NCI-H226 (cell line): ENCODE results near the gene TMEM184B.
"Not testable (repeated sequence)": the region's sequence is repeated elsewhere in the genome, so short reads cannot be mapped to it uniquely, and the experiment has no call there.

Experiments
- DNase-seq: peaks from one replicate; pipeline ENCODE4 v3.0.0-alpha.2; 2015

Gene TMEM184B

GRCh38 chr22:38246046-38246658 is 26.7 kb downstream of the TMEM184B start:
- no peak for DNase-seq

DNA sequence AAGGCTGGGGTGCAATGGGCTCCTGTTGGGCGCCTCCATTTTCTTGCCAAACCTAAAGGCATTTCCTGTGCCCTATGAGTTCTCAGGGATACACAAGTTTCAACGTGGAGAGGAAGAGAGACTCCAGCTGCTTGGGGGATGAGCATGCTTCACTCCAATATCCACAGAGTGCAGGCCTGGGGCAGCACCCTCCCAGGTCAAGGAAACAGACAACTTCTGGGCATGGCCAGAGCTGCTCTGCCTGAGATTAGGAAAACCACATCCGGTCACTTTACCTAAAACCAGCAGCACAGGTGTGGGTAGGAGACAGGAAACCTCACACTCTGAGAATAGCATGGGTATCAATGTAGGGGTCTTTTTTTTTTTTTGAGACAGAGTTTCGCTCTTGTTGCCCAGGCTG is 28.7 kb downstream of the TMEM184B start:
- DNase-seq: no peak

DNA sequence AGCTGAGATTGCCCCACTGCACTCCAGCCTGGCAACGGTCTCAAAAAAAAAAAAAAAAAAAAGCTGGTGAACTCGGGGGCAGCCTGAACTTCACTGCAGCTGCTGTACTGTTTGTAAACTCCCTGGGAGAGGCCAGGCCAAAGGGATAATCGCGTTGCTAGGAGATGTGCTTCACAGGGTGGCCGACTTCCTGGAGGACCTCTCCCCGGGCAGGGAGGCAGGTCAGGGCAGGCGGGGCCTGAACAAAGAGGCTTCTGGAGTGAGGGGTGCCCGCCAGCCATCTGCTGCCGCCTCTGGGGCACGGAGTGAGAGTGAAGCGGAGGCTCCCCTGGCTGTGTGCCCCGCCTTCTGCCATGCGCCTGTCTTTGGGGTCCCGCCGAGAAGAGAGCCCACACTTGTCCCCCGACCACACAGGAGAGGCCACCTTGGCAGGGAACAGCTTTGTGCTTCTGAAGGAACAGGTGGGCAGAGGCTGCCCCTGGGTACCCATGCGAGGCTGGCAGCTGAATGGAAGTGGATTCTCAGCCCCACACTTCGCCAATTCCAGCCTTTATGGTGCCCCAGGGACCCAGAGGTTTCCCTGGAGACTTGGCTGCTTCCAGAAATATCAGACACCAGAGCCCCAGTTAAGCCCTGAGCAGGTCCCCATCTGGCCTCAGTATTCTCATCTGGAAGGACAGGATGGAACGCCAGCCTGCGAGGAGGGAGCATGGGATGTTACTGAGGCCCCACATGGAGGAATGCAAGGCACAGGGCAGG is 29.6 kb downstream of the TMEM184B start:
- DNase-seq: no peak

DNA sequence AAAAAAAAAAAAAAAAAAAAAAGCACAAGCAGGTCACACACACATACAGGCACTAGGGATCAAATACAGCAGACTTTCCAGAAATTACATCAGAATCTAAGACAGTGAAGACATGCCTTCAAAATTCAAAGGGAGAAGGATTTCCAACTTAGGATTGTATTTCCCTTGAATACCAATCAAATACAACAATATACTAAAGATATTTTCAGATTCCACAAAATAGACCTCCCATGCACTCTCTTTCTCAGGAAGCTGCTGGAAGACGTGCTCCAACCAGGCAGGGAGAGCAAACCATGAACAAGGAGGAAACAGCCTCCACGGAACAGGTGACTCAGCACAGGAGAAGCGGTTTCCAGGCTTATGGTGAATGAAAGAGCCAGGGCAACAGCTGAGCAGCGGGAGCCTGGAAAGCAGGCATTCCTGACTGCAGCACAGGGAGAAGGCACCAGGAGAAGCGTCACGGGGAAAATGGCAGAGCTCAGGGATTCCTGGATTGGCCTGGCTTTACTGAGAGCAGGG is 32.0 kb downstream of the TMEM184B start:
- DNase-seq: peak; percentile 74

DNA sequence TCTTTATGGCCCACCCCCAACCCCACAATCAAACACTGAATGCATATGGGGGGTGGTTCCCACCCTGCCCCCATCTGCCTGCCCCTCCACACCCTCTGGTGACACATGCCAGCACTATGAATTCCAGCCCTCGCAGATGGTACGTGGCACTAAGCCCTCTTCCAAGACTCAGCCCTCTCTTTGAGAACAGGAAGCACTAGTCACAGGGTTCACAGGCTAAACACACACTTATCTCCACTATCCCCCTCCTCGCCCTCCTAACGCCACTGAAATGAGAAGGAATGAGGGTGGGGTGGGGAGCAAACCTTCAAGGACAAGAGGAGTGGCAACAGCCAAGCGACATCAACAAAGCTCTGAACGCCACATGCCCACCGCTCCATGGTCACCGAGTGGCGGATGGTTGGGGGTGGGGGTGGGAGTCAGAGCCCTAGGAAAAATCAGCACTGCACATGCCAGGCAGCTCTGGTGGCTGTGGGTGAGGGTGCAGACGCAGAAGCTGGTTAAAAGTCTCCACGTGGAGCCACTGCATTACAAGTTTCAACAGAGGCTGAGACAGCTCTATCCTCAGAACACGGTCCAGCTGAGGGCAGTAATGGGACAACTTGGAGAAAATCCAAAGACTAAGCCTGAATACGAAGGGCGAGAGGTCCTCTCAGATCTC is 33.6 kb downstream of the TMEM184B start:
- peak; percentile 62 for DNase-seq

DNA sequence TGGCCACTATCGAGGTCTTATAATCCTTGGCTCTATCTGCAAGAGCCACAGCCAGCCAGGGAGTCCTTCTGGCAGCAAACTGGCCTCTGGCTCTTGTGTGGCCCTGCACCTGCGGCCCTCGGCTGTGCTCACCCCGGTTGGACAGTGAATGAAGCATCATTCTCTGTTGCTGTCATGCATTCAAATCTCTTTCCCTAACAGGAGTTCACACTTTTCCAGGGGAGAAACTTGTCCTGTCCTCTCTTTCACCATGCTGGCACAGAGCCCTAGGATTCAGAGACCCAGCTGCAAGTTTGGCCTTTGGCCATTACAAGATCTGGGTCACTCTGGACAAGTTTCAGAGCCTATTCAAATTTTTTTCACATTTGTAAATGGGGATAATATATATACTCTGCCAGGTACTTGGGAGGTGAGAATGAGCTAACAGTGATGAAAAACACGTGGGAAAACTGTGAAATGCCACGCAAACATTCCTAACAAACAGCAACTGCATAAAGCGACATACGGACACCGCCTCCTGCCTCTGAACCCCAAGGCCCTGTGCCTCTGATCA is 34.2 kb downstream of the TMEM184B start:
- DNase-seq: no peak

DNA sequence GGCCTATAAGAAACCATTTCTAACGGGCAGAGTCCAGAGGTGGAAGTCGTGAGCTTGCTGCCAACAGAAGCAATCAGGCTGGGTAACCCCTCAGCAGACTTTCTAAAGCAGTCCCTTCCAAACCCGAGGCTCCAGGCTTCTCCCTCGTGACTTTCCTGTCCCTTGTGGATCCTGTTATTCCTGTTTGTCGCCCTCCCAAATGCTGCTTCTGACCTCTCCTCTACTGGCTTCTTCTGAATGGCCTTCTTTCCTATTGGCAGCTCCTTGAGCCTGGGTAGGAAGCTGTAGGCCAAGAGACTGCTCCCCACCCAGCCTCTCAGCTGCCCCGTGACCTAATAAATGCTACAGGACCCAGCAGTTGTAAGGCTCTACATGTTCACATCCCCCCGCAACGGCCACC is 36.0 kb downstream of the TMEM184B start:
- DNase-seq: no peak

DNA sequence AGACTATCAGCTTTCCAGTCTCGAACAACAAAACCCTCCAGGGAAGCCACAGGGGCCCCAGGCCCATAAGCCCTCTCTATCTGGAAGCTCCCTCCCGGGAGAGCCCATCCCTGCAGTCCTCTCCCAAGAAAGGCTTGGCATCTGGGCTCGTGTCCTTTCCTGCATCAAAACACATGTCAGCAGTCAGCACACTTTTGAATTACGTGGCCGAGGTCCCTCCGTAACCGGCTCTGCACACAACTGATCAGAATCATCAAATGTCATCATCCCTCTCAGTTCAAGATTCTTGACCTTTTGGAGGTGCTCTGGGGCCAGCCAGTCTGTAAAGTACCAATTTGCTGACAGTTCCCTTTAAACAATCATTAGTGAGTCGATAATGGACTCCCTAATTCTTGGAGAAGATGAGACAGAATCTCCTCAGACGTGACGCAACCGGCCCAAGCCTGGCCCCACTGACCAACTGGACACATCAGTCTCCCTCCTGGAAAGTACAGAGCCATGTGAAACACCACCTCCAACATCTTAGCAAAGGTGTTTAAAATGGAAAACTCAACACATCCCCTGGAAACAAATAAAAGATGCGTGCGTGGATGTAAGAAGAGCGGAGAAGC is 37.5 kb downstream of the TMEM184B start:
- DNase-seq: no peak

- not testable (repeated sequence) for DNase-seq
Observed at GRCh38 chr22:38233856-38234255, 39.0 kb downstream of the TMEM184B start.

- no peak for DNase-seq
Observed at GRCh38 chr22:38233427-38233826, 39.4 kb downstream of the TMEM184B start.

GRCh38 chr22:38232196-38232595 is 40.6 kb downstream of the TMEM184B start:
- no peak for DNase-seq

DNA sequence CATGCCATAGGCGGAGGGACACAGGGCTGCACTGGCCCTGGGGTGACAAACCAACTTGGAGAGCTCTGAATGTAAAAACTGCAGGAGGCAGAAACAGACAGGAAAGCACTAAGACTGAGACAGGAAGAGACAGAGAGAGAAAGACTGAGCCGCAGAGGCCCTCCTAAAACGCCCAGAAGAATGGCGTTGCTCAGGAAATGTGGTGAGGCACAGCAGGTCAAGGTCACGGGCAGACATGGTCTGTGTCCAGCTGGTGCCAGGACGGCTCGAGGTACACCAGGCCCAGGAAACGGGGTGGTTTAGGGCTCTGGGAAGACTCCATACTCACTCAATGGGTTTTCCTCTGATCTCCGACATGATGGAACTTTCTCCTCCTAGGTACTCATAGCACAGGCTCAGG is 41.9 kb downstream of the TMEM184B start:
- no peak for DNase-seq

GRCh38 chr22:38230108-38230825 is 42.5 kb downstream of the TMEM184B start:
- DNase-seq: no peak

DNA sequence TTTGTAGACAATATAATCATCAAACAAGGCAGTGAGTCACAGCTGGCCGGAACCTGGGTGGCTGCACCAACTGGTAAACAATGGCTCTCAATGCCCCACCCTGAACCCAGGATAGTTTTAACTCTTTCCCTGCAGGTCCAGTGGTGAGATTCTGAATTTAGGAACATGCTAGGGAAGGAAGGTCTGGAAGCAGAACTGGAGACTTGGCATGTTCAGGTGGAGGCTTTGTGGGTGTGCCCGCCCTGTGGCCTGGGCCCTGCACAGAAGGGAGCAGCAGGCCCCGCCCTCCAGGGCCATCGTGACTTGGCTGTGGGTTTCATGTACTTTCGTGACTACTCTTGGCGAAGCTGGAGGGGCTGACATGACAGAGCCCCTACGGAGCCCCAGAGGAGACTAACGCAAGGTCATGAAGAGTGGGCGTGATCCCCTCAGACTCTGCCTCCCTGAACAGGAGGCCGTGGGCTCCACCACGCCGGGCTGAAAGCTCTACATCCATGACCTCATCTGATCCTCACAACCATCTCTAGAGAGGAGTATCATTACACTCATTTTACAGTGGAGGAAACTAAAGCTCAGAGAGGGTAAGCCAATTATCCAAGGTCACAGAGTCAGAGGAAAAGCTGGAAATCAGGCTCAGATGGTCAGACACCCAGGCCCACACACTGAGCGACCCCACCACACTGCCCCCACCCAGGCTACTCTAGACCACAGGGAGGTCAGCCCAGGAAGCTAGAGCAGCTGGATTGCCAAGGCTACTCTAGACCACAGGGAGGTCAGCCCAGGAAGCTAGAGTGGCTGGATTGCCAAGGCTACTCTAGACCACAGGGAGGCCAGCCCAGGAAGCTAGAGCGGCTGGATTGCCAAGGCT is 43.7 kb downstream of the TMEM184B start:
- DNase-seq: no peak

- DNase-seq: no peak
Observed at GRCh38 chr22:38228326-38228872, 44.4 kb downstream of the TMEM184B start.

DNA sequence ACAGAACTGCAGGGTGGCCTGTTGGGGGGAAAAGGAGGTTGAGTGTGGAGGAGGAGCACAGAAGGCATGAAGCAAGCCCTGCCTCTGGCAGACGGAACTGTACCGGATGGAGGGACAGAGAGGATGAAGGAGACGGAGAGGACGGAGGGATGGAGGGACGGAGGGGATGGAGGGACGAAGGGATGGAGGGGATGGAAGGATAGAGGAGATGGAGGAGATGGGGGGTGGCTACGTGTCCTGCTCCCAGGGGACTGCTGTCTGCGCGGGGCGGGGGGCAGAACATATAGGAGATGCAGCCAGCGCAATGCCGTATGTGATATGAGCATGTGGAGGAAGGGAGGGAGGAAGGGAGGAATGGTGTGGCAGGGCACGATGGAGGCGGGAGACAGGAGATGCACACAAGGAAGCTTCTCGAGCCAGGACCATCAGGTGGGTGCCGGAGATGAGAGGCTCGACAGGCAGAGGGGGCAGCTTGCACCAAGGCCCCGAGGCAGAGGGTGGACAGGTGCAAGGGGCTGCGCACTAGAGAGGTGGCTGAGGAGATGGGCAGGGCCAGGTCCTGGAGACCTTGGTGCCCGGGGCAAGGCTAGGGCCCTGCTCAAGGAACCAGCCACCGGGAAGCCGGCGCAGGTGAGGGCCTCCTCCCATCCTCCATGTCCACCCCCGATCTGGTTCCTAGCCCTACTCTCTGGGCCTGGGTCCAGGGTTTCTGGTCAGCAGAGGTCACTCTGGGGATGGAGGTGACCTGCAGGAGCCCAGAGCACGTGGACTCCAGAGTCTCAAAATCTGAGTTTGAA is 45.8 kb downstream of the TMEM184B start:
- no peak for DNase-seq

- DNase-seq: no peak
Observed at GRCh38 chr22:38223289-38223960, 49.4 kb downstream of the TMEM184B start.

- peak; percentile 69 for DNase-seq
Observed at GRCh38 chr22:38222797-38223119, 50.1 kb downstream of the TMEM184B start.

GRCh38 chr22:38221908-38222796 is 50.7 kb downstream of the TMEM184B start:
- DNase-seq: no peak
